Stimulated activated CD4-positive, alpha-beta T cell treated with anti-CD3 and anti-CD28 coated beads, TNF-alpha, amount 100 ng/mL, for 48 hours (primary cell): ENCODE data around the gene KCNMA1.

Source experiments
- DNase-seq, 3 donors: peaks; one replicate each; pipeline ENCODE4 v3.0.0-alpha.2; 2020; ENCODE audit warnings: low read depth in 3 of 3

The KCNMA1 gene

DNA sequence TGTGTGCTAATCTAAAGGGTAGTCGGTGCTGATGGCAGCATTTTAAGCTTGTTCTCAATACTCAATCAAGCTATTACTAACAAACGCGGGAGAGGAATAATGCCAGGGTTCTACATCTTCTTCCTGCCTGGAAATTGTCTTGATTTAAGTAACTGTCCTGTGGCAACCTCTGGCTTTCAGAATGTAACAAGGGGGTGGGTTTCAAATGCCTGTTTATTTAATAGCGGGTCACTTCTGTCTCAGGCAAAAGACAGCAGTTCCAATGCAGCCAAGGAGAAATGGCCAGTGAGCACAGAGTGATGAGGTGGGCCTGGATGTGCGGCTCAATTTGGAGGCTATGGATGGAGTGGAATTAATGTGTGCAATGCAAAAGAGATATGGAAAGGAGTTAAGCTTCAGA is 692.4 kb downstream of the KCNMA1 start:
- DNase-seq: no peak

DNA sequence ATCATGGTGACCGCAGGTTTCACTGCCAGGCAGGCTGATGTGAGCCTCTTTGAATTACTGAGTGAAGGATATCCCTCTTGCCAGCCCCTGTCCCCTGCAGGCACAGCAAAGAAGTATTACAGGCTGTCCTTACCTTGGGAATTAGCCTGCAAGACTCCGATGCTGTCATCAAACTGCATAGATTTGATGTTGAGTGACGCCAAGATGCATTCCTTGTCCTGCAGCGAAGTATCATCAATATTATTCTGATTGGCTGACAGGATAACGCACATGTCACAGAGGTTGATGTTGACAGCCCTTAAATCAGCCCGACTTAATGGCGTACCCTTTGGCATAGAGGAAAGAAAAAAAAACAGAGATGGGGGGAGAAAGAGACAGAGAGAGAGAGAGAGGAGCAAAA is 693.0 kb downstream of the KCNMA1 start:
- DNase-seq: no peak

DNA sequence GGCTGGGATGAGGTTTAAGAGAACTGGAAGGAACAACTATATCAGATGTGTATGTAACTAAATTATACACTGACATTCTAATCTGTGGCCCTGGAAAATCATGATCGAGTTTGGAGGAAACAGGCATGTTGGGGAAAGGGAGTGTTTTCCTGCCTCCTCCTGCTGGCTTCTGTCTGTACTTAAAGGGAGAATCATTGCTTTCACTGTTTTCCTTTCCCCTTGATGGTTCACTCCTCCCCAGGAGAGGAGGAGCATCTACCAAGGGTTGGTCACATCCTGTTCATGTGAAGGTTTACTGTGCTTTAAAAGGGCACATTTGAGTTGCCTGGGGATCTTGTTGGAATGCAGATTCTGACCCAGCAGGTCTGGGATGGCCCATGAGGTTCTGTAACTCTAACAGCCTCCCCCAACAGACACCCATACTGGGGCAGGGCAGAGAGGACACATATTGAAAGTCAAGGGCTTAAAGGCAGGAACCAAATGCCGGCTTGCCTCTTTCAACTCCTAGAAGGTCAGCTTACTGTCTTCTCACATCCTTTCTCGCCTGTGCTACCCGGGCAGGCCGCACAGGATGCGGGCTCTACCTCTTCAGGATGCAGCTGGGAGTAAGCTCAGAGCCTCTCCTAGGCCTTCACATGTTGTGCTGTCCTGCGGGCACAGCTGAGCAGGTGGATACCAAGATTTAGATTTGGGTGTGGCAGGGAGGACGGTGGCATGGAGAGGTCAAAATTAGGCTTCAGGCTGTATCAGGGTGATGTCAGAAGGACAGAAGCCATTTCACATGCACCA is 694.8 kb downstream of the KCNMA1 start:
- DNase-seq: no peak

DNA sequence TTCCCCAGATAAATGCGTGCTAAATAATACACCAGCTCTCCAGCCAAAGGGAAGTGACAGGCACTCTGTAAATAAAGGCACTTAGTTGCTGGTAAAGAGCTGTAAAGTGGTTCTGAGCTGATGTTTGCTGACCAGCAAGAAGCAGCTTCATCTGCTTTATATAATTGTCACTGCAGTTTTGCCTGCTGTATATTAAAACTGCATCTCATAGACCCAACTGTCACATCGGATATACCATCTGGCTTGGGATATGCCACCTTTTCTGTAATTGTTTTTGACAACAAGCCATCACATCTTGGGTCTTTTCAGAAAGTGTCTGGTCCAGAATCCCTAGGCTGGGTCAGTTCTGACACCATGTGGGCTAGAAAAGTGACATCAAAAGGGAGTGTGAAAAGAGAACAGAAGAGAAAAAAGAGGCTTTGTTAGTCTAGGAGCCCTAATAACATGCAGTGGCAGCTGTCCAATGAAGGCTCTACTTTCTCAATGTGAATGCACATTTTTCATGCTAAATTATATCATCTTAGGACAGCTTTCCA is 697.6 kb downstream of the KCNMA1 start:
- no peak for DNase-seq

DNA sequence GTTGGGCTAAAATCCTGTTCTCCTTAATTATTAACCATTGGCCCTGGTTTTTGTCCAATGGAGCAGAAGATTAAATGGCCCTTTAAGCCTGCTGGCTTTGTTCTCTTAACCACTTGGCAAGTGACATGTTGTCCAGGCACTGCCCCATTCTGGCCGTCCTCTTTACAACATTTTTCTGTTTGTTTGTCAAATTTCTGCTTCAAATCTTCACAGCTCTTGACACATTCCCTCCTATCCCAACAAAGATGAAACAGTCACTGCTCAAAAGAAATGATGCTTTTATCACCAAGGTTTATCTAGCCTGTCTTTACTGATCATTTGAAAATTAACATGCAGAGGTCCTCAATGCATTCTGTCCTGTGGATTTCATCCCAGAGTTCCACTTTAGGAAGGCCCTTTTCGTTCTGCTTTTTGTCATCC is 700.4 kb downstream of the KCNMA1 start:
- DNase-seq: no peak

DNA sequence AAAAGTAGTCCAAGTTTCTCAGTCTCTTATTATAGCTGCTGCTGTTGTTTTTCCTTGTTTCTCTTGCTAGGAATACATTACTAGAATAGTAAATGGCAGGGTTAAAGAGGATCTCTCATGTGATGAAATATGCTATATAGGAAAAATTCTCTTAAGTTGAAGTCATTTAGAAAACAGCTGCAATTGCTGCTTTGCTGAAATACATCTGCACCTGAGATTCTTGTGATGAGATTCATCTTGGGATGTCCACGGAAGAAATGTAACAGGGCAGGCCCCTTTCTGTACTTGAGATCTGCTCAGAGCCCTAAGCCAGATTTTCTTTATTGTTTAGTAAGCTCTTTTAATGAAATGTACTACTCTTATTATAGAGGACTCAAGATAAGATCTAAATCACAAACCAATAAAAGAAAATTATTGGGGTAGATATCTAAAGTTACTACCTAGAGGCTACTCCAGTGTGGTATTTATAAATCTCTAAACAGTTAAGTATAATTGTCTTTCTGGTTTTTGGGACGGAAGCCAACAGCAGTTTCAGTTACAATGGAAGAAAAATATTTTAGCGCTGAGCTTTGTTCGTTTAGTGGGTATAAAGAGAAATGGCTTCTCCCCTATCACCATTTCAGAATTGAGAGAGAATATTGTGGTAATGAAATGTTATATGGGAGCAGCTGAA is 701.5 kb downstream of the KCNMA1 start:
- no peak for DNase-seq

DNA sequence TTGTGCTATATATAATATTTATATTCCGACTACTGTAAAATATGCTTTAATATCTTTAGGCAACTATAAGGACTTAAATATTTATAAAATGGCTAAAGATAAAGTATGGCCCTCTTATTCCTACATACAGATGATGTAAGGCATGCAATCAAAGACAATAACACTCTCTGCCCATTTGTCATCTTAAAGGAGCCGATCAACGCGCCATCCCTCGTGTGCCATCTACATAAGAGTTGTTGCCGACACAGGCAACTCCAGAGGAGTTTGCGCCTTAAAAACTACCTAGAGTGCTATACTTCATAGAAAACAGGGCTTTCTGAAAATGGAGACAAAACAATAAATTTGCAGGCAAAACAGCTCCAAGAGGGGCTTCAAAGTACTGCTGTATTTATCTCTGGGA is 709.0 kb downstream of the KCNMA1 start:
- no peak for DNase-seq

DNA sequence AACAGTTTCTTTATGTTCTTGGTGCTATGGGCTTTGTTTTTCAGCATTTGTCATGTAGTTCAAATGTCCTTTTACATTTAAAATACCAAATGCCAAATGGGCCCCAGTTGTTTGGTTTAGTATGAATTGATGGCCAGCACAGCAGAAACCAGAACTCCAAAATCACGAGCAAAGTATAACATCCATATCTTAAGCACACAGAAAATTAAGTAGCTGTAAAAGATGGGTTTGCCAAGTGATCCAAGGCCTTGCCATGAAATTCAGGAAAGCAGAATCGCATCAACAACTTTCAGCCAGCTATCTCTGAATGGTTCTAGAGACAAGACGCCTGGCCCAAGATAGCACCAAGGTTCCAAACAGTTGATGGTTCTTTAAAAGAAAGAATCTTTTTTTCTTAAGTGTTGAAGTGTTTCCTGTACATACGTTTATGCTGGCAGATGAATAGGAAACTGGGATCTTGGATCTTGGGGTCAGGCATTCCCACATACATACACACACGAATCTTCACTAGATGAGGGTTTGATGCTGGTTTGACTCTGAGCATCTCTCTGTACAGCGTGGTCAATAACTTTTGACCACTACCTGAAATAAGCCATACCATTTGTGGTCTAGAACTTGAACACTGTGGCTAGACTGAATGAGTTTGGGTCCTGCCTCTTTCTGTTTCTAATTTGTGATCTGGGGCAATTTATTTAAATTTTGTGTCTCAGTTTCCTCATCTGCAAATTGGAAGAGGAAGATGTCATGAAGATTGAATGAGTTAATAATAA is 711.8 kb downstream of the KCNMA1 start:
- DNase-seq: no peak

DNA sequence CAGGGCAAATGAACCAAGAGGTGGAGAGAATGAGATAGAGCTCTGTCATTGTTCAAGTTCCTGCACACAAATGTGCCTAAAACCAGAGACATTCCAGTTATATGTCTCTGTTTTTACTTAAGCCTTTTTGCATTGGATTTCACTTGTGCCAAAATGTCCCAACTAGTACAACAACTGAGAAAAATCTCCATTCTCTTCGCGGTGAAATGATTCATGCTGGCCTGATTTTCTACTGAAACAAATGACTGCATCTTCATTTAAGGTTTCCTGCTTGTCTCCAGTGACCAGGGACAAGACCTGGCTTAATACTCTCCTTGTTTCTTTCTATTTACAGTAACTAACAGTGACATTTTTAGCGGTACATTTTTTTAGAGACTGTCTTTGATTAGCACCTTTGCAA is 714.9 kb downstream of the KCNMA1 start:
- DNase-seq: no peak

DNA sequence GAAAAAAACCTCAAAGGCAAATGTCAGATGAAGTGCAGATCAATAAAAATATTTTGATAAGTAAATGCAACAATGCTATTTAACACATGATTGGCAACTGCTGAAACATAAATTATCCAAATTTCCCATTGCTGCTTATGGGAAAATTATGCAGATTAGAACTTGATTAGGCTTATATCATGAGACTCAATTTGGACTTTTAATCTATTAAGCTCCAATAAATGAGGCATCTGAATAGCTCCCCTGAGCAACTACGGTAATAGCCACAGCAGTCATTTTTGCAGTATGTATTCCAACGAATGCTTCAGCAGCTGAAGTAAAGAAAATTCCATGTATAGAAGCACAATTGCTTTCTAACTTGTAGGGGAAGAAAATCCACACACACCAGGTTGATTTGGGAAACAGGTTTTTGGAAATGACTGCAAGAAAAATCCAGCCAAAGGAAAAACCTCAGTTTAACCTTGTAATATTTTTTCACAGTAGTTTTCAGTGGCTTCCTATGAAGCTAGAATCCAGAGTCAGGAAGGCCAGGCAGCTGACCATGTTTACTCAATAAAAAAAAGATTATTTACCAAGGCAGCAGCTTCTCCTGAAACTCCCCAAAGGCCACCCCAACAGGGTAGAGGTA is 716.1 kb downstream of the KCNMA1 start:
- no peak for DNase-seq

DNA sequence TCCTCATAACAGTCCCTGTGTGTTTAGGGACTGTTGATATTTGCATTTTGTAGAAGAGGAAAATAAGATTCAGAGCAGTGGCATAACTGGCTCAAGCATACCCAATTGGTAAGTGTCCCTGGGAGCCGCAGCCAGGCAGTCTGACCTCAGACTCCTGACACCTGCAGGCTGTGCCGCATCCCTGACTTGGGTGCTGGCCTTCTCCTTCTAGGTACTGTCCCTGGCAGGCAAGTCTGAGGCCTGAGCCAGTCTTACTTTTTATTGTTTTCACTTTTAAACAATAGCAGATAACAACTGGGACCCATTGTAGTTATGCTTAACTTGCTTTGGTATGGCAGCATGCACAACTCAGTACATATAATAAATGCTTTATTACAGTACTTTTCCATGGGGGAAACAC is 717.0 kb downstream of the KCNMA1 start:
- DNase-seq: no peak

DNA sequence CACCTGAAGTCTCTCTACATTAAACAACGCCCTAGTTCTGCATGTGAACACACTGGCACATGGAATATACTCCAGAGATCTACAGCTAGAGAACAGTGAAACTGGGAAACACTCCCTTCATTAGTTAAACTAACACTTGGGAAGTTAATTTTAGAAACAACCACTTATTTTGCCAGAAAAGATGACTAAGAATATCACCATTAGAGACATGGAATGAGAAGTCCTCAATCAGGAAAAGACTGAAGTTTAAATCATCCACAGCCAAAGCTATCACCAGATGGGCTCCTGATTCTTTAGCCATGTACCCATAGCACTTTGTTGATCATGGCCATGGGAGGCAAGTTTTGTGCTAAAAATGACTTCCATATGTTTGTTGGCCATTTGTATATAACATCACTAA is 719.5 kb downstream of the KCNMA1 start:
- DNase-seq: no peak

DNA sequence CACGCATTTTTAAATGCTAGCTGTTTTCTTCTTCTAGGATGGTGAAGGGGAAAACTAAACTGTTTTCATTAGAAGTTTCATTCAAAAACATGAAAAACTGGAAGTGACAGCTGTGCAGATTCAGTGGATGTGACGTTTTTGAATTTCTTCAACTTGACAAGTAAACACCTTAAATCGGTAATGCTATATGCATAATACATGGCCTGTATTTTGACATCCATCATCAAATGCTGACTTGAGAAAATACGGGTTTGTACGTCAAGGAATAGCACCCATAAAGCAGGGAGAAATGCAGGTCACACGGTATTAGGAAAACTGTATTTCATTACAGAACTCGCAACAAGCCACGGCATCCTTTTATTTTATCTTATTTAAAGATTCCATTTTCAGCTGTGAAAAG is 720.5 kb downstream of the KCNMA1 start:
- DNase-seq: no peak

DNA sequence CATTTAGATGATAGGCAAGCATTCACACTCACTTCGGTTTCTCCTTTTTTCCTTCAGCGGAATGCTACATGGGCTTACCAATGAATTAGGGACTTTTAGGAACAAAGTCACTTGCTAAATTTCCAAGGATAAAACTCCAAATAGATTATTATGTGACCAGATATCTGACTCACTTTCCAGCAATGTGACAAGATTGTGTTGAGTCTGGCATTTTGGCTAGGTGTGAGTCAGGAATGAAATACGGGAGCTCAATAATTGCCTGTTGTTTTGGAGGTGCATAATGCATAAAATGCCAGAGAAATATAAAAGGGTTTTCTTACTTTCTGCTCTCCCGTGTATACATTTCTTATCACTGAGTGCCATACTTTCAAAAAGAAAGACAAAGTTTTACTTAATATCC is 721.1 kb downstream of the KCNMA1 start:
- DNase-seq: no peak

DNA sequence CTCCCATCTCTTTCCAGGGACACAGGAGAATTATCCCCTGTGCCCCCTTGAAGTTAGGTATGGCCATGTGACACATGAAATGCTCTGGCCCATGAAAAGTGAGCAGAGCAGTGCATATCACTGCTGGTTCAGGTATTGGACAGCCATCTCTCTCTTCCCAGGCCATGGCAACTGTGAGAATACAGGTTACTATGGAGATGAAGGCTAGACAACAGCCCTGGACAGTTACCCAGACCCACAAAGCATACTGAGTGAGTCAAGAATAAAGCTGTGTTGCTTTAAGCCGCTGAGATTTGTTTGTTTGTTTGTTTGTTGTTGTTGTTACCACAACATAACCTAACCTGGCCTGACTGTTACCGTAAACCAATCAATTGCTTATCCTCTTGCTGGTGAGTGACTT is 722.3 kb downstream of the KCNMA1 start:
- no peak for DNase-seq

DNA sequence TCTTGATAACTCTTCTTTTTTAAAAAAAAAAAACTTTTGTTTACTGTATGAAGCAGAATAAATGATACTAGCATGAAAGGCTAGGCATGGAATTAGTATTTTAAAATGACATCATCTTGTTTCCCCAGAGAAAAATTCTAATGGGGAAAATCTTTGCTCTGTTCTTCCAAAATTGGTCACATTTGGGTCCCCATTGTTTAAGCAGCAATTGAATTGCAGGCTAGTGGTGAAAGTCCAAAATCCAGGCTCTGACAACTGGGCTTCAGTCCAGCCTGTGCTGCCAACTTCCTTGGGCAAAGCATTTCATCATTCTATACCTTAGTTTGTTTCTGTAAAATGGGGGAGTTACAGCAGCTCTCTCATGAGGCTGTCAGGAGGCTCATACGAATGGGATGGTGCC is 726.4 kb downstream of the KCNMA1 start:
- DNase-seq: no peak

DNA sequence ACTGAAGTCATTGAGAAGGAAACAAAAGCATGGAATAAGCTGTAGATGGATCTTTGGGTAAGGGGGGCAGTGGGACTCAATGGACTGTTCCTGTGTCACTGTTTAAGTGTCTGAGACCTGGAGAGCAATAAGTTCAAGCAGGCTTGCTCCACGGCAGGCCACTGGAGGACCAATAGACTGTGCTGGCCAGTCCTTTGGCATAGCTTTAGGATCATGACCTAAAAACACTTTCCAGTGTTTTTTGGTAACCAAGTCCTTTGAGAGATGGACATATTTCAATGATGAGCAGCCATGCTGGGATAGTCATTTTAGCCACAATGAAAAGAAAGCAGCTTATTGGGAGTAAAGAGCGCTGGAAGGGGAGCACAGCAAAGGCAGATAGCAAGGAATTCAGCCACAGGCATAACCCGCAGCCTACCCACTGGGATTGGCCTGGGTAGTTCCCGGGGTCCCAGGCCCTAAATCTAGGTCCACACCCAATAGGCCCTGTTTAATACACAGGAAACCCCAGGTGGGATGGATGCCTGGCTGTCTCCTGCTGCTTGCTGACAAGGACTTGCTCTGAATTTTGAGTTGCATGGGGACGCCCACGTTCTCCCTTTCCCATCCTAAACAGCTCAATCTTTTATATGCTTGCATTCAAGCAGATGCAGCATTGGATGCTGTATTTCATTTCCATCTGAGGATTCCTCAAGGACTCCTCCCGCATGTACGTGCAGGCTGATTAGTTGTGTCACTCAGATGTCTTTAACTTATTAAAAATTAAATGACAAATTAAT is 727.2 kb downstream of the KCNMA1 start:
- DNase-seq: no peak

DNA sequence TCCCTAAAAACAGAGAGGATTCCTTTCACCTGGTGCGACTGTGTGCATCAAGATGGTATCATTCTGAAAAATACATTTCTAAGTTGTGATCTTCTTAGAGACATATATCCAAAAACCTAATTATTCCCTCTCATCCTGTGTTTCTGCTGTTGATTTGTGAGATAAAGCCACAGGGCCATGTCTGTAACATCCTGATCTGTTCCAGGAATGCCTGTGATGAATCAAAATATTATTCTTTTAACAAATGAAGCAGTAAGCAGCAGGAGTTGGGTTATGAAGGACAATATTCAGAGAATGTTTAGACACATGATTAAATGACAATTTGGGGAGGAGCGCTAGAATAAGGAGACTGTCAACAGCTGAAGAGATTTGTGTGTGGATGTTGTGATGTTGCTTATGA is 731.4 kb downstream of the KCNMA1 start:
- DNase-seq: no peak

DNA sequence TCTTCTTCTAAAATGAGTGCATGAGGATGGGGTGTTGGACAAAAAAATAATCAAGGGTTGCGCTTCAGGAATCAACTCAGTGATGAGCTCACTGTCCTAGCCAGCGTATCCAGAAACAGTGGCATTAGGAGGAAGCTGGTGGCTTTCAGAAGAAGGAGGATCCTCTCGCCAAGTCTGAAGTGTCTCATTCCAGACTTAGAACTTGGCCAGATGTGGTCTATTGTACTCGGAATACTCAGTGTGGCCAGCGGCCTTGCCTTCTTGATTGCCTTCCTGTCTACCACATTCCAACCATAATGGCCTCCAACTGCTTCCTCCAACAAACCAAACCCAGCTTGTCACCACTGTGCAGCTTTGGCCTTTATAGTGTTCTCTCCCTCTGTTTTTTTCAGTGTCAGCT is 732.4 kb downstream of the KCNMA1 start:
- no peak for DNase-seq

DNA sequence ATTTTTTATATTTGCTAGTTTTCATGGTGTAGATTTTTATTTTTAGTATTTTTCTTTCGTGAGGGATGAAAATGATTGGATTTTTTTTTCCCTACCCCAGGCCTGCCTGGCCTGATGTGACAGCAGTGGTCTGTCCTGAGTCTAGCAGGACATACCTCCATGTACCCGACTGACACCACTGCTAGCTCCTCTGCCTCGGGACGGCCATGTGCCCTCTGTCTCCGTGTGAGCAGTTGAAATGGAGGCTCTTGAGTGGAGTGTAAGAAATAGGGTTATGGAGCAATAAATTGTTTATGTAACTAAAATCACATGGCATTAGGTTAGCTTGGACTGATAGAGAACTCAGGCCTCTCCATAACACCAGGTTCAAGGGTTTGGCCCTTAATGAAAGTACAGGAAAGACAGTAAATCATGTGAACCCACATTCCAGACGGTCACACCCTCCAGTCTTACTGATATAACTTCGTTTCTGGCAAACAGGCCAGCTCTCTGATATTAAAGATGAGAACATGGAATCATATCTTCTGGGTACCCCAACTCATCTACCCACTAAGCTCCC is 734.1 kb downstream of the KCNMA1 start:
- DNase-seq: no peak

DNA sequence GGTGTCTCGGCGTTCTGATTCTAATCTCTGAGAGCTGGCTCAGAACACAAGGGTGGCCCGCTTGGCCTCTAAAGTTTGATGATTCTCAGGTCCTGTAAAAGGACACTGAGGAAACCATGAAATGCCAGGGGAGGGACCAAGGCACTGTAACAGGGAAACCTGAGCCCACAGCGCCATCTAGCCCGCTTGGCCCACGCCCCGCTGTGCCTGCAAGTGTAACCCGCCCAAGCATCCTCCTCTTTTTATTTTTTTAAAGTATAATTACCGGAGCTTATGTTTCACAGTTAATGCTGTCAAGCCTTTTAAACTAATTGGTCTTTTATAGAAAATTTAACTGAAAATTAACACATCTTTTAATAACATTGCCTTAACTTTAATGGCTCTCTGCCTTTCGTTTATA is 734.7 kb downstream of the KCNMA1 start:
- DNase-seq: no peak
